H9 (cell line): ENCODE data around the gene MYH11. TPM values are rescaled to one million over a fixed set of nuclear protein-coding genes. Genes with fewer than 3 reads are reported as not detected.

Experiments
- DNase-seq: peaks from one replicate; pipeline ENCODE4 v3.0.0-alpha.2; 2017
- H2AFZ ChIP-seq: one replicate; pipeline ENCODE4 v1.6.1; 2013; ENCODE audit warnings: mild to moderate bottlenecking, low read length, control low read depth, moderate library complexity
- H2AK5ac ChIP-seq: 2 replicates; pipeline ENCODE4 v1.6.1; 2013; ENCODE audit warnings: low read length, control low read depth, mixed read lengths; ENCODE audit not compliant: insufficient read length
- H2BK120ac ChIP-seq: one replicate; pipeline ENCODE4 v1.6.1; 2013; ENCODE audit warnings: low read depth, mild to moderate bottlenecking, low read length, control low read depth, inconsistent platforms; ENCODE audit not compliant: poor library complexity, severe bottlenecking
- H2BK12ac ChIP-seq: 2 replicates; pipeline ENCODE4 v1.6.1; 2013; ENCODE audit warnings: low read length, control low read depth, mixed read lengths, low read depth; ENCODE audit not compliant: insufficient read length
- H2BK15ac ChIP-seq: 2 replicates; pipeline ENCODE4 v1.6.1; 2013; ENCODE audit warnings: low read depth, low read length, control low read depth
- H2BK20ac ChIP-seq: one replicate; pipeline ENCODE4 v1.6.1; 2013; ENCODE audit warnings: low read depth, mild to moderate bottlenecking, low read length, control low read depth, inconsistent platforms; ENCODE audit not compliant: poor library complexity, severe bottlenecking
- H2BK5ac ChIP-seq: 2 replicates; pipeline ENCODE4 v1.6.1; 2013; ENCODE audit warnings: low read length, control low read depth, mixed read lengths; ENCODE audit not compliant: insufficient read length
- H3K14ac ChIP-seq: 2 replicates; pipeline ENCODE4 v1.6.1; 2013; ENCODE audit warnings: low read length, control low read depth; ENCODE audit not compliant: insufficient read depth
- H3K18ac ChIP-seq: 2 replicates; pipeline ENCODE4 v1.6.1; 2013; ENCODE audit warnings: low read depth, mild to moderate bottlenecking, mixed read lengths, low read length, control low read depth; ENCODE audit not compliant: insufficient read length
- H3K23ac ChIP-seq: 2 replicates; pipeline ENCODE4 v1.6.1; 2013; ENCODE audit warnings: low read length, control low read depth, mixed read lengths, low read depth; ENCODE audit not compliant: insufficient read length
- H3K23me2 ChIP-seq: 2 replicates; pipeline ENCODE4 v1.6.1; 2013; ENCODE audit warnings: low read depth, mild to moderate bottlenecking, mixed read lengths, low read length, control low read depth; ENCODE audit not compliant: insufficient read length, poor library complexity, severe bottlenecking
- H3K27ac ChIP-seq: 2 replicates; pipeline ENCODE4 v1.5.1; 2013; ENCODE audit warnings: low read length, control low read depth, mixed read lengths, low read depth; ENCODE audit not compliant: insufficient read length
- H3K27me3 ChIP-seq: 2 replicates; pipeline ENCODE4 v1.6.1; 2013; ENCODE audit warnings: low read length, control low read depth, inconsistent platforms; ENCODE audit not compliant: insufficient read depth
- H3K4ac ChIP-seq: 2 replicates; pipeline ENCODE4 v1.6.1; 2013; ENCODE audit warnings: low read depth, mild to moderate bottlenecking, control low read depth, inconsistent platforms, low read length, moderate library complexity
- H3K4me1 ChIP-seq: 2 replicates; pipeline ENCODE4 v1.6.1; 2013; ENCODE audit warnings: low read length, control low read depth, inconsistent platforms; ENCODE audit not compliant: insufficient read depth
- H3K4me2 ChIP-seq: 2 replicates; pipeline ENCODE4 v1.6.1; 2013; ENCODE audit warnings: low read length, control low read depth, mixed read lengths; ENCODE audit not compliant: insufficient read length, insufficient read depth
- H3K56ac ChIP-seq: 2 replicates; pipeline ENCODE4 v1.6.1; 2013; ENCODE audit warnings: low read depth, mild to moderate bottlenecking, mixed read lengths, low read length, control low read depth; ENCODE audit not compliant: insufficient read length
- H3K79me1 ChIP-seq: 2 replicates; pipeline ENCODE4 v1.6.1; 2013; ENCODE audit warnings: low read depth, mild to moderate bottlenecking, moderate library complexity, low read length, control low read depth, inconsistent platforms; ENCODE audit not compliant: insufficient read depth, poor library complexity, severe bottlenecking
- H3K79me2 ChIP-seq: 2 replicates; pipeline ENCODE4 v1.6.1; 2013; ENCODE audit warnings: low read length, control low read depth, inconsistent platforms; ENCODE audit not compliant: insufficient read depth
- H3K9ac ChIP-seq: 2 replicates; pipeline ENCODE4 v1.6.1; 2013; ENCODE audit warnings: low read length, control low read depth, mixed read lengths; ENCODE audit not compliant: insufficient read length; ENCODE audit errors: extremely low read depth
- H3K9me3 ChIP-seq: one replicate; pipeline ENCODE4 v1.6.1; 2013; ENCODE audit warnings: low read depth, low read length, inconsistent platforms; ENCODE audit not compliant: control insufficient read depth
- H3T11ph ChIP-seq: one replicate; pipeline ENCODE4 v1.6.1; 2013; ENCODE audit warnings: mild to moderate bottlenecking, low read length, control low read depth, inconsistent platforms
- H4K20me1 ChIP-seq: one replicate; pipeline ENCODE4 v1.6.1; 2013; ENCODE audit not compliant: control insufficient read depth, insufficient read length, insufficient read depth
- H4K5ac ChIP-seq: 2 replicates; pipeline ENCODE4 v1.6.1; 2013; ENCODE audit warnings: low read depth, mild to moderate bottlenecking, mixed read lengths, low read length, control low read depth; ENCODE audit not compliant: insufficient read length
- H4K8ac ChIP-seq: replicated peaks from 2 replicates; pipeline ENCODE4 v1.6.1; 2013; ENCODE audit warnings: low read length, control low read depth, mixed read lengths, low read depth; ENCODE audit not compliant: insufficient read length
- H4K91ac ChIP-seq: 2 replicates; pipeline ENCODE4 v1.6.1; 2013; ENCODE audit warnings: low read depth, mild to moderate bottlenecking, moderate library complexity, mixed read lengths, low read length, control low read depth; ENCODE audit not compliant: insufficient read length
- H3K27ac Mint-ChIP-seq, 3 experiments: 2 replicates in 2 of 3; 3 replicates in 1 of 3; pipeline ENCODE4 v1.8.0; 2020 to 2021; ENCODE audit warnings: mixed read lengths in 3 of 3, mild to moderate bottlenecking in 1 of 3, moderate library complexity in 1 of 3
- H3K27me3 Mint-ChIP-seq: 2 replicates; pipeline ENCODE4 v1.8.0; 2021; ENCODE audit warnings: low read depth, mild to moderate bottlenecking, moderate library complexity, mixed read lengths
- H3K36me3 Mint-ChIP-seq, 3 experiments: 2 replicates in 2 of 3; 3 replicates in 1 of 3; pipeline ENCODE4 v1.8.0; 2020 to 2021; ENCODE audit warnings: low read depth in 3 of 3, mixed read lengths in 3 of 3; ENCODE audit not compliant: insufficient read depth in 1 of 3
- H3K4me1 Mint-ChIP-seq, 2 experiments: 2 replicates each; pipeline ENCODE4 v1.8.0; 2020; ENCODE audit warnings: mixed read lengths in 2 of 2
- H3K4me3 Mint-ChIP-seq, 2 experiments: 2 replicates in 1 of 2; 3 replicates in 1 of 2; pipeline ENCODE4 v1.8.0; 2020 to 2021; ENCODE audit warnings: mild to moderate bottlenecking in 2 of 2, mixed read lengths in 2 of 2, moderate library complexity in 1 of 2
- H3K9me3 Mint-ChIP-seq, 2 experiments: 2 replicates in 1 of 2; 3 replicates in 1 of 2; pipeline ENCODE4 v1.8.0; 2020; ENCODE audit warnings: mild to moderate bottlenecking in 2 of 2, mixed read lengths in 2 of 2, moderate library complexity in 1 of 2
- WGBS: extraction: QIAGEN DNeasy Blood & Tissue Kit; methylation state at CpG from one replicate; pipeline ENCODE4 v1.1.7; 2013; ENCODE audit warnings: missing lambda C conversion rate, low lambda C conversion rate, mixed read lengths; ENCODE audit not compliant: insufficient read length; ENCODE audit errors: extremely low coverage; 5-methylcytosine and 5-hydroxymethylcytosine counted together
- total RNA-seq: library from RNA; stranded (reverse); gene quantifications from 2 replicates; pipeline ENCODE4 v1.2.1, GENCODE V29; 2021
- TF ChIP-seq, protein P1 (sequence below): fragments of 200-600 bp; sonication (generic); conservative IDR thresholded peaks from 3 replicates; pipeline ENCODE4 v1.8.0; 2021; ENCODE audit warnings: antibody characterized with exemption, mild to moderate bottlenecking

The MYH11 gene
- total RNA-seq, 1 experiment from 2014 or later = 0.42 TPM

DNA sequence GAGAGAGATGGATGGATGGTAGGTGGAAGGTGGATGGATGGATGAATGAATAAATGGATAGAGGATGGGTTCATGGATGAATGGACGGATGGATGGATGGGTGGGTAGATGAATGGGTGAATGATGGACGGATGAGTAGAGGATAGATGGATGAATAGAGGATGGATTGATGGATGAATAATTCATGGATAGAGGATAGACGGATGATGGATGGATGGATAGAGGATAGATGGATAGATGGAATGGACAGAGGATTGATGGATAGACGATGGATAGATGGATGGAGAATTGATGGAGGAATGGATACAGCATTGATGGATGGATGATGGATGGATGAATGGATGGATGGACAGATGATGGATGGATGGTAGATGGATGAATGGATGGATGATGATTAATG lies 91.7 kb downstream of the MYH11 start:
- Histone ChIP-seq H3K4me1 (no peaks in the 10 kb centered on the region), H3K4me2 (no peak overlapping the region), H3K79me2 (no peaks in the 10 kb centered on the region), H2BK120ac (no peak overlapping the region), H2AFZ (no peak overlapping the region), H3K9me3 (no peaks in the 10 kb centered on the region), H2AK5ac (no peak overlapping the region), H3K14ac (no peak overlapping the region), H3K4ac (no peak overlapping the region), H4K91ac (no peak overlapping the region), H2BK15ac (no peak overlapping the region), H3K79me1 (no peaks in the 10 kb centered on the region), H2BK20ac (no peak overlapping the region), H3K27ac (no peak overlapping the region), H4K5ac (no peak overlapping the region), H3T11ph (no peak overlapping the region), H4K20me1 (no peaks in the 10 kb centered on the region), H3K23me2 (no peaks in the 10 kb centered on the region), H4K8ac (no peak overlapping the region), H2BK12ac (no peak overlapping the region), H3K56ac (no peak overlapping the region), H3K9ac (no peak overlapping the region), H3K18ac (no peak overlapping the region), H2BK5ac (no peak overlapping the region), H3K23ac (no peak overlapping the region), H3K27me3 (no peaks in the 10 kb centered on the region)
- Mint-ChIP-seq H3K4me3 (no peak overlapping the region; a peak in 1 of 5 replicates), H3K27me3 (no peaks in the 10 kb centered on the region; the same call in 1 of the 2 replicates), H3K36me3 (no peaks in the 10 kb centered on the region), H3K27ac (no peak overlapping the region), H3K4me1 (peaks cover 10 to 12% of the 10 kb centered on the region in 2 experiments), H3K9me3 (no peaks in the 10 kb centered on the region)
- DNase-seq = no peak
- 100% methylated on average over 4 of the region's 4 CpGs for WGBS
- TF ChIP-seq, protein P1, sequence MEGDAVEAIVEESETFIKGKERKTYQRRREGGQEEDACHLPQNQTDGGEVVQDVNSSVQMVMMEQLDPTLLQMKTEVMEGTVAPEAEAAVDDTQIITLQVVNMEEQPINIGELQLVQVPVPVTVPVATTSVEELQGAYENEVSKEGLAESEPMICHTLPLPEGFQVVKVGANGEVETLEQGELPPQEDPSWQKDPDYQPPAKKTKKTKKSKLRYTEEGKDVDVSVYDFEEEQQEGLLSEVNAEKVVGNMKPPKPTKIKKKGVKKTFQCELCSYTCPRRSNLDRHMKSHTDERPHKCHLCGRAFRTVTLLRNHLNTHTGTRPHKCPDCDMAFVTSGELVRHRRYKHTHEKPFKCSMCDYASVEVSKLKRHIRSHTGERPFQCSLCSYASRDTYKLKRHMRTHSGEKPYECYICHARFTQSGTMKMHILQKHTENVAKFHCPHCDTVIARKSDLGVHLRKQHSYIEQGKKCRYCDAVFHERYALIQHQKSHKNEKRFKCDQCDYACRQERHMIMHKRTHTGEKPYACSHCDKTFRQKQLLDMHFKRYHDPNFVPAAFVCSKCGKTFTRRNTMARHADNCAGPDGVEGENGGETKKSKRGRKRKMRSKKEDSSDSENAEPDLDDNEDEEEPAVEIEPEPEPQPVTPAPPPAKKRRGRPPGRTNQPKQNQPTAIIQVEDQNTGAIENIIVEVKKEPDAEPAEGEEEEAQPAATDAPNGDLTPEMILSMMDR = no peak
